ENCODE data around the gene PSENEN. TPM values are rescaled to one million over a fixed set of nuclear protein-coding genes. Genes with fewer than 3 reads are reported as not detected.

Gene PSENEN
- total RNA-seq, 1 experiment from 2014 or later, result 106 TPM

DNA sequence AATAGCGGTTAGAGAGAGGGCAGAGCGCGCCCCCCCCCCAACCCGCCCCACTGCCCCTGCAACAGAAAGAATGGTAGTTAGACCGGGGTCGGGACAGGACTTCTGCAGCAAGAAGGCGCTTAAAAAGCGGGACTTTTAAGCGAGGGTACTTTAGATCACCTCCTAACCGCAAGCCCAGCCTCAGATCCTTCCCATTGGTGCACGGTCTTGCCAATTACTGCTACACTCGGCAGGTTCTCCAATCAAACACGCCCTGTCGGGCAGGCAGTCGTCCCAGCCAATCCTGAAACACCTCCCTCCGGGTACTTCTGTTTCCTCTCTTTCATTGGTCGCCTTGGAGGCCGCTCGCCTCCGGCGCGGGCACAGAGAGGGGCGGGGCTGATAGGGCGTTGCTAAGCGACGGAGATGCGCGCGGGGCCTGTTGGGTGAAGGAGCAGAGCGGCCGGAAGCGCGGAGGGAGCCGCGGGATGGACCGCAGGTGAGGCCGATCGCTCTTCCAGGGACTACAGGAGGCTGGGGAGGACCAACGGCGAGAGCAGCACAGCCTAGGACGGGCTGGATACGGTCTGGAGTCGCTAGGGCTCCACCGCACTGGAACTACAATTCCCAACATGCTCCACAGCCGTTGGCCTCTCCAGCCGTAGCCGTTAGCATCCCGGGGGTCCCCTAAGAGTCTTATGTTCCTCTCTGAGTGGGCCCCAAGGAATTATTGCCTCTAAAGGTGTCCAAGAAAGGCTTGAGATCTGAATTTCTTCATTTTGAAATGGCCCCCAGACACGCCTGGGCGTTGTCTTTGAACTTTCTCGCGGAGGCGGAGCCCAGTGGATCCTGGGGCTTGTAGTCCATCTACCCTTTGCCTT lies 12.5 kb downstream of the PSENEN start, which contains the start of gene PROSER3:
Gene PROSER3, plus strand, starts transcription at position 428 of the 860 bp plus-strand sequence. Its CDS starts 40 bp downstream, at position 468.
- TSS peak; percentile 34 for BruUV-seq (replicated peaks)
- peak; percentile 98 to 99 for DNase-seq
- no peaks in the 10 kb centered on the region; the same call in 1 of the 2 replicates for H3K36me3 ChIP-seq (ENCODE audit: low read depth)
- peak within 1 kb of the TSS; percentile 67 for H3K4me3 ChIP-seq
- H3K9me3 ChIP-seq (ENCODE audit: insufficient read depth, low read depth), result no peaks in the 10 kb centered on the region
- H3F3A ChIP-seq (ENCODE audit: insufficient read depth, low read depth), result peaks cover 19% of the 10 kb centered on the region
- H3K79me2 ChIP-seq (ENCODE audit: low read depth), result peaks cover 19% of the 10 kb centered on the region
- ChIA-PET CTCF (interaction anchor here (0.6 kb wide), 1 partner anchor 66 kb away, joined by 4 read pairs; no protein-coding TSS in a partner anchor), POLR2A (ENCODE audit: unreplicated experiment) (interaction anchor here (0.6 to 0.7 kb wide), 3 partner anchors 10 to 169 kb away, joined by 6 to 25 read pairs (median 7); partner anchors contain the start of gene LIN37)
- peak within 1 kb of the TSS; percentile 67 for H3K27ac ChIP-seq
- peaks cover 4% of the 10 kb centered on the region; the same call in 1 of the 2 replicates for H4K20me1 ChIP-seq (ENCODE audit: insufficient read depth)
- no peaks in the 10 kb centered on the region for H3K9me2 ChIP-seq (ENCODE audit: insufficient read depth)
- H3K27me3 ChIP-seq (ENCODE audit: insufficient read depth, low read depth), result no peaks in the 10 kb centered on the region
- peak within 1 kb of the TSS; percentile 95 for H3K4me2 ChIP-seq
- H2AFZ ChIP-seq, result peak within 1 kb of the TSS; percentile 85
- TF ChIP-seq, protein P1, sequence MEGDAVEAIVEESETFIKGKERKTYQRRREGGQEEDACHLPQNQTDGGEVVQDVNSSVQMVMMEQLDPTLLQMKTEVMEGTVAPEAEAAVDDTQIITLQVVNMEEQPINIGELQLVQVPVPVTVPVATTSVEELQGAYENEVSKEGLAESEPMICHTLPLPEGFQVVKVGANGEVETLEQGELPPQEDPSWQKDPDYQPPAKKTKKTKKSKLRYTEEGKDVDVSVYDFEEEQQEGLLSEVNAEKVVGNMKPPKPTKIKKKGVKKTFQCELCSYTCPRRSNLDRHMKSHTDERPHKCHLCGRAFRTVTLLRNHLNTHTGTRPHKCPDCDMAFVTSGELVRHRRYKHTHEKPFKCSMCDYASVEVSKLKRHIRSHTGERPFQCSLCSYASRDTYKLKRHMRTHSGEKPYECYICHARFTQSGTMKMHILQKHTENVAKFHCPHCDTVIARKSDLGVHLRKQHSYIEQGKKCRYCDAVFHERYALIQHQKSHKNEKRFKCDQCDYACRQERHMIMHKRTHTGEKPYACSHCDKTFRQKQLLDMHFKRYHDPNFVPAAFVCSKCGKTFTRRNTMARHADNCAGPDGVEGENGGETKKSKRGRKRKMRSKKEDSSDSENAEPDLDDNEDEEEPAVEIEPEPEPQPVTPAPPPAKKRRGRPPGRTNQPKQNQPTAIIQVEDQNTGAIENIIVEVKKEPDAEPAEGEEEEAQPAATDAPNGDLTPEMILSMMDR (conservative IDR thresholded peaks at IDR 0.05), result no peak
- TF ChIP-seq EZH2 (IDR thresholded peaks at IDR 0.05; ENCODE audit: low read depth), result no peak
- peaks cover 13% of the 10 kb centered on the region for H3K4me1 ChIP-seq (replicated peaks; ENCODE audit: insufficient read depth)
- intact Hi-C loops (cut with micrococcal nuclease; ENCODE audit: unreplicated experiment), result loop anchor here (1.0 to 2.0 kb wide), 2 partner anchors 10 to 17 kb away; partner anchors contain the start of gene LIN37

DNA sequence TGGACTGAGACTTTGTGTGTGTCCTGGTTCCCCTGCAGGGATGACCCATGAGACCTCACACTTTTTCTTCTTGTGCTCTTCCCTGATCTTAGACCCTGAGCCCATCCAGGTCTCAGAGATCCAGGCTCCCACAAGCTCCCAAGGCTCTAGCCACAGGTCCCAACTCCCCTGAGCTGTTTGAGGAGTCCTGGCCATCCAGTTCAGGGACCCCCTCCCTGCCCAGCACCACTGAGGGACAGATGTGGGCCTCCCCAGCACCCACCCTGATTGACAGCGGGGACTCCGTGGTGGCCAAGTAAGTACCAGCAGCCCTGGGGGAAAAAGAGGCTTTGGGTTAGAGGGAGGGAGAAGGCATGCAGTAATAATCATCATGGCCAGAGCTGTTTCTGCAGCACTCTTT lies 14.2 kb downstream of the PSENEN start:
- Histone ChIP-seq H3K79me2 (ENCODE audit: low read depth) (peaks cover 19% of the 10 kb centered on the region), H3K9me3 (ENCODE audit: insufficient read depth, low read depth) (no peaks in the 10 kb centered on the region), H3F3A (ENCODE audit: insufficient read depth, low read depth) (peaks cover 19% of the 10 kb centered on the region), H3K4me3 (0 out of 2 replicates have a peak overlapping the region, but pooled peaks have one; percentile 67), H3K27ac (no peak overlapping the region), H3K4me1 (replicated peaks; ENCODE audit: insufficient read depth) (peaks cover 13% of the 10 kb centered on the region), H2AFZ (no peak overlapping the region), H4K20me1 (ENCODE audit: insufficient read depth) (peaks cover 4% of the 10 kb centered on the region; the same call in 1 of the 2 replicates), H3K36me3 (ENCODE audit: low read depth) (no peaks in the 10 kb centered on the region; the same call in 1 of the 2 replicates), H3K4me2 (peak overlapping the region; percentile 75; the same call in 1 of the 2 replicates), H3K9me2 (ENCODE audit: insufficient read depth) (no peaks in the 10 kb centered on the region), H3K27me3 (ENCODE audit: insufficient read depth, low read depth) (no peaks in the 10 kb centered on the region)
- BruUV-seq (replicated peaks), result no TSS peak
- CTCF ChIA-PET, result no interaction called here
- POLR2A ChIA-PET (ENCODE audit: unreplicated experiment), result no interaction called here
- intact Hi-C loops (cut with micrococcal nuclease; ENCODE audit: unreplicated experiment), result loop anchor here (2.0 kb wide), 1 partner anchor 19 kb away; no protein-coding TSS in a partner anchor
- TF ChIP-seq, protein P1 (conservative IDR thresholded peaks at IDR 0.05), result no peak
- TF ChIP-seq EZH2 (IDR thresholded peaks at IDR 0.05; ENCODE audit: low read depth), result no peak
- DNase-seq, result no peak

DNA sequence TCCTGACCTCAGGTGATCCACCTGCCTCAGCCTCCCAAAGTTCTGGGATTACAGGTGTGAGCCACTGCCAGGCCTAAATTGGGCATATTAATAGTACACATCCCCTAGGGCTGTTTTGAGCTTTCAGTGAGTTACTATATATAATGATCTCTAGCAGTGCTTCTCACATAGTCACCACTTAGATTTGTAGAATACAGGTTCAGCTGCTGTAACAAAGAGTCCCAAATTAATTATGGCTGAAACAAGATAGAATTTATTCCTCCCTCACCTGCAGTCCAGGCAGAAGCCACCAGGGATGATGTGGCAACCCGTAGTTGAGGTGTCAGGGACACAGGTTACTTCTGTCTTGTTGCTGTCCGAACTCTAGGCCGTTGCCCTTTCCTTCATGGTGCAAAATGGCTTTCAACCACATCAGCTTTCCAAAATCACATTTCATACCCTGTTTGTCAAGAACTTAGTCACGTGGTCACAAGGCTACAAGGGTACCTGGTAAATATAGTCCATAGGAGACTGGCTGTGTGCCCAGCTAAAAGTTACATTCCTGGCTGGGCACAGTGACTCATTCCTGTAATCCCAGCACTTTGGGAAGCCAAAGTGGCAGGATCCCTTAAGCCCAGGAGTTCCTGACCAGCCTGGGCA lies 15.4 kb downstream of the PSENEN start:
- H3K79me2 ChIP-seq (ENCODE audit: low read depth), result peaks cover 19% of the 10 kb centered on the region
- ChIA-PET CTCF (no interaction called here), POLR2A (ENCODE audit: unreplicated experiment) (interaction anchor here (0.5 to 0.6 kb wide), 2 partner anchors 13 to 58 kb away, joined by 3 to 14 read pairs; no protein-coding TSS in a partner anchor)
- H3K27me3 ChIP-seq (ENCODE audit: insufficient read depth, low read depth), result no peaks in the 10 kb centered on the region
- no peak overlapping the region for H3K4me3 ChIP-seq
- no peaks in the 10 kb centered on the region; the same call in 1 of the 2 replicates for H3K36me3 ChIP-seq (ENCODE audit: low read depth)
- H4K20me1 ChIP-seq (ENCODE audit: insufficient read depth), result peaks cover 4% of the 10 kb centered on the region
- H3K9me3 ChIP-seq (ENCODE audit: insufficient read depth, low read depth), result no peaks in the 10 kb centered on the region
- no peak for DNase-seq
- H3F3A ChIP-seq (ENCODE audit: insufficient read depth, low read depth), result peaks cover 19% of the 10 kb centered on the region
- H2AFZ ChIP-seq, result no peak overlapping the region
- no TSS peak for BruUV-seq (replicated peaks)
- TF ChIP-seq, protein P1 (conservative IDR thresholded peaks at IDR 0.05), result no peak
- TF ChIP-seq EZH2 (IDR thresholded peaks at IDR 0.05; ENCODE audit: low read depth), result no peak
- no peak overlapping the region for H3K27ac ChIP-seq
- no peak overlapping the region for H3K4me2 ChIP-seq
- no peaks in the 10 kb centered on the region for H3K9me2 ChIP-seq (ENCODE audit: insufficient read depth)
- intact Hi-C loops (cut with micrococcal nuclease; ENCODE audit: unreplicated experiment), result no loop called here
- peaks cover 13% of the 10 kb centered on the region for H3K4me1 ChIP-seq (replicated peaks; ENCODE audit: insufficient read depth)

Measured in PC-9 (cell line).